Keratinocyte (primary cell): Measurements from ENCODE around the gene CD68. TPM values are rescaled to one million over a fixed set of nuclear protein-coding genes. Genes with fewer than 3 reads are reported as not detected.

ENCODE experiments used
- DNase-seq: peaks from one replicate; pipeline ENCODE4 v3.0.0-alpha.2; 2011; ENCODE audit warnings: low read depth, missing footprints, low spot score
- FAIRE-seq: peaks from 2 replicates; lab custom pipeline; 2011; peaks lifted over from hg19 to GRCh38; lab: Jason Lieb, UNC
- H2AFZ ChIP-seq: 2 replicates; pipeline ENCODE4 v1.6.0; 2012; ENCODE audit warnings: low read length, control low read depth, inconsistent platforms; ENCODE audit not compliant: control insufficient read depth
- H3K27ac ChIP-seq: 2 replicates; pipeline ENCODE4 v1.5.1; 2011; ENCODE audit warnings: low read length; ENCODE audit not compliant: control insufficient read depth, insufficient read depth
- H3K27me3 ChIP-seq: 3 replicates; pipeline ENCODE4 v1.6.0; 2011; ENCODE audit warnings: low read length; ENCODE audit not compliant: control insufficient read depth, insufficient read depth; ENCODE audit errors: extremely low read depth
- H3K36me3 ChIP-seq, 2 experiments: 2 replicates in 1 of 2; 3 replicates in 1 of 2; pipeline ENCODE4 v1.5.1; 2011; ENCODE audit warnings: low read length in 2 of 2, mild to moderate bottlenecking in 1 of 2; ENCODE audit not compliant: control insufficient read depth in 2 of 2, insufficient read depth in 2 of 2; ENCODE audit errors: extremely low read depth in 1 of 2
- H3K4me1 ChIP-seq: 3 replicates; pipeline ENCODE4 v1.5.1; 2011; ENCODE audit warnings: low read length; ENCODE audit not compliant: control insufficient read depth, insufficient read depth; ENCODE audit errors: extremely low read depth
- H3K4me2 ChIP-seq: 3 replicates; pipeline ENCODE4 v1.6.0; 2011; ENCODE audit warnings: low read depth, low read length; ENCODE audit not compliant: control insufficient read depth, insufficient read depth; ENCODE audit errors: extremely low read depth
- H3K4me3 ChIP-seq, 3 experiments: fragments of 200-600 bp in 1 of 3; sonication (generic) in 1 of 3; 2 replicates in 2 of 3; 3 replicates in 1 of 3; pipeline ENCODE4 v1.5.1; 2011 to 2016; ENCODE audit warnings: low read length in 3 of 3, mild to moderate bottlenecking in 3 of 3, control low read depth in 2 of 3, inconsistent platforms in 1 of 3, low read depth in 1 of 3, mixed read lengths in 1 of 3, mixed run types in 1 of 3, moderate library complexity in 1 of 3; ENCODE audit not compliant: control insufficient read depth in 2 of 3, insufficient read depth in 2 of 3; ENCODE audit errors: extremely low read depth in 1 of 3
- H3K79me2 ChIP-seq: 2 replicates; pipeline ENCODE4 v1.6.0; 2012; ENCODE audit warnings: low read length; ENCODE audit not compliant: control insufficient read depth, insufficient read depth
- H3K9ac ChIP-seq: 3 replicates; pipeline ENCODE4 v1.6.0; 2011; ENCODE audit warnings: low read length; ENCODE audit not compliant: control insufficient read depth, insufficient read depth; ENCODE audit errors: extremely low read depth
- H3K9me1 ChIP-seq: 3 replicates; pipeline ENCODE4 v1.6.0; 2011; ENCODE audit warnings: low read length; ENCODE audit not compliant: control insufficient read depth, insufficient read depth; ENCODE audit errors: extremely low read depth
- H3K9me3 ChIP-seq: 2 replicates; pipeline ENCODE4 v1.5.1; 2012; ENCODE audit warnings: low read depth, low read length; ENCODE audit not compliant: control insufficient read depth
- H4K20me1 ChIP-seq: 3 replicates; pipeline ENCODE4 v1.6.0; 2011; ENCODE audit warnings: low read length; ENCODE audit not compliant: control insufficient read depth, insufficient read depth; ENCODE audit errors: extremely low read depth
- EZH2 ChIP-seq: IDR thresholded peaks from one replicate; pipeline ENCODE4 v1.6.1; 2012; ENCODE audit warnings: inconsistent platforms, mild to moderate bottlenecking, low read length, moderate library complexity
- dilution Hi-C: fragments of 300-500 bp; cut with MboI; formaldehyde crosslinking; loops from one replicate; pipeline ENCODE4 v1.7.0; 2020; ENCODE audit warnings: low sequenced_read_pairs; ENCODE audit not compliant: extremely low pct_ligation_motif_present
- polyA plus RNA-seq, 5 experiments: library from polyadenylated mRNA; depleted of rRNA in 3 of 5; stranded (reverse) in 3 of 5; stranded (forward) in 1 of 5; unstranded in 1 of 5; fragments of >200 nt; gene quantifications; 1 replicate in 1 of 5; 2 replicates in 3 of 5; 3 replicates in 1 of 5; pipeline versions ENCODE4 v1.2.1 to v1.2.3, GENCODE V29; 2011 to 2012; ENCODE audit warnings: missing spikeins in 2 of 5, low read depth in 1 of 5, low replicate concordance in 1 of 5
- TF ChIP-seq, protein P1 (sequence below), 3 experiments: IDR thresholded peaks in 1 of 3; conservative IDR thresholded peaks in 1 of 3; optimal IDR thresholded peaks in 1 of 3; 2 replicates in 2 of 3; 3 replicates in 1 of 3; pipeline versions ENCODE3 to v1.5.1; 2011; ENCODE audit warnings: low read length in 3 of 3, mild to moderate bottlenecking in 3 of 3, moderate library complexity in 2 of 3, control low read depth in 1 of 3, inconsistent platforms in 1 of 3; ENCODE audit not compliant: insufficient read depth in 2 of 3; ENCODE audit errors: extremely low read depth in 1 of 3

The CD68 gene
- polyA plus RNA-seq, 1 donor (not counting 4 experiments of a cell fraction or from before 2014, with no cell fraction given) = 14.0 TPM

GRCh38 chr17:7589204-7589868 is 9.9 kb downstream of the CD68 start:
- Histone ChIP-seq H3K4me1 (peaks cover 35% of the 10 kb centered on the region), H3K4me2 (peak overlapping the region; percentile 97), H3K9me1 (no peaks in the 10 kb centered on the region), H3K9me3 (no peaks in the 10 kb centered on the region), H3K9ac (peak overlapping the region; percentile 91), H3K4me3 (peak overlapping the region; percentile 78 to 98 (median 92)), H3K27me3 (no peaks in the 10 kb centered on the region), H2AFZ (no peak overlapping the region), H3K79me2 (peaks cover 43% of the 10 kb centered on the region), H4K20me1 (no peaks in the 10 kb centered on the region), H3K27ac (peak overlapping the region; percentile 99), H3K36me3 (peaks cover 32 to 49% of the 10 kb centered on the region in 2 experiments)
- DNase-seq = no peak
- no peak for TF ChIP-seq EZH2
- TF ChIP-seq, protein P1, sequence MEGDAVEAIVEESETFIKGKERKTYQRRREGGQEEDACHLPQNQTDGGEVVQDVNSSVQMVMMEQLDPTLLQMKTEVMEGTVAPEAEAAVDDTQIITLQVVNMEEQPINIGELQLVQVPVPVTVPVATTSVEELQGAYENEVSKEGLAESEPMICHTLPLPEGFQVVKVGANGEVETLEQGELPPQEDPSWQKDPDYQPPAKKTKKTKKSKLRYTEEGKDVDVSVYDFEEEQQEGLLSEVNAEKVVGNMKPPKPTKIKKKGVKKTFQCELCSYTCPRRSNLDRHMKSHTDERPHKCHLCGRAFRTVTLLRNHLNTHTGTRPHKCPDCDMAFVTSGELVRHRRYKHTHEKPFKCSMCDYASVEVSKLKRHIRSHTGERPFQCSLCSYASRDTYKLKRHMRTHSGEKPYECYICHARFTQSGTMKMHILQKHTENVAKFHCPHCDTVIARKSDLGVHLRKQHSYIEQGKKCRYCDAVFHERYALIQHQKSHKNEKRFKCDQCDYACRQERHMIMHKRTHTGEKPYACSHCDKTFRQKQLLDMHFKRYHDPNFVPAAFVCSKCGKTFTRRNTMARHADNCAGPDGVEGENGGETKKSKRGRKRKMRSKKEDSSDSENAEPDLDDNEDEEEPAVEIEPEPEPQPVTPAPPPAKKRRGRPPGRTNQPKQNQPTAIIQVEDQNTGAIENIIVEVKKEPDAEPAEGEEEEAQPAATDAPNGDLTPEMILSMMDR (optimal IDR thresholded peaks at IDR 0.05 in 1 of 3, IDR thresholded peaks at IDR 0.05 in 1 of 3, conservative IDR thresholded peaks at IDR 0.05 in 1 of 3; ENCODE audit: extremely low read depth in 1 of 3, insufficient read depth in 2 of 3, low read length in 3 of 3) = peak; percentile 75 to 93 (median 86)
- dilution Hi-C loops = no loop called here
- FAIRE-seq = peak; percentile 57

- H3K27me3 ChIP-seq = no peaks in the 10 kb centered on the region
- H3K79me2 ChIP-seq = peaks cover 39% of the 10 kb centered on the region
- dilution Hi-C loops = no loop called here
- peak within 1 kb of the TSS; percentile 97 for H3K4me2 ChIP-seq
- H3K27ac ChIP-seq = peak within 1 kb of the TSS; percentile 99
- peaks cover 36 to 56% of the 10 kb centered on the region in 2 experiments for H3K36me3 ChIP-seq
- no peaks in the 10 kb centered on the region for H4K20me1 ChIP-seq
- no peaks in the 10 kb centered on the region for H3K9me3 ChIP-seq
- peak within 1 kb of the TSS; percentile 91 for H3K9ac ChIP-seq
- no peaks in the 10 kb centered on the region for H3K9me1 ChIP-seq
- no peak for DNase-seq
- no peak for TF ChIP-seq EZH2
- TF ChIP-seq, protein P1 (optimal IDR thresholded peaks at IDR 0.05 in 1 of 3, IDR thresholded peaks at IDR 0.05 in 1 of 3, conservative IDR thresholded peaks at IDR 0.05 in 1 of 3; ENCODE audit: extremely low read depth in 1 of 3, insufficient read depth in 2 of 3, low read length in 3 of 3) = peak in 1 of 3 experiments; percentile 5
- H3K4me1 ChIP-seq = peaks cover 31% of the 10 kb centered on the region
- no peak within 1 kb of the TSS for H2AFZ ChIP-seq
- FAIRE-seq = peak; percentile 20
- H3K4me3 ChIP-seq = peak within 1 kb of the TSS; percentile 78 to 98 (median 92)
These were observed 10.7 kb downstream of the CD68 start, which contains the start of gene SOX15 for GRCh38 chr17:7589891-7590691. Gene SOX15, minus strand, starts transcription at chr17:7590094. Its CDS starts 418 bp downstream, at chr17:7589676.
